Measurements from ENCODE around the gene TMEM60. TPM values are rescaled to one million over a fixed set of nuclear protein-coding genes. Genes with fewer than 3 reads are reported as not detected.

TMEM60 gene
- total and polyA plus RNA-seq, 10 of the 15 experiments (the other 5 are each of a cell fraction or from before 2014, with no cell fraction given) = 13.2 to 94.2 (median 30.2) TPM

GRCh38 chr7:77766801-77767605 is 31.2 kb downstream of the TMEM60 start:
- no peak for TF ChIP-seq ATF2 (IDR thresholded peaks at IDR 0.05; ENCODE audit: low read length)
- no peak for TF ChIP-seq IRF4 (IDR thresholded peaks at IDR 0.05; ENCODE audit: low read depth, low read length)
- no peak for TF ChIP-seq SREBF1 (IDR thresholded peaks at IDR 0.05; ENCODE audit: low read length)
- no peak for TF ChIP-seq CTCF (IDR thresholded peaks at IDR 0.05 in 2 of 3, conservative IDR thresholded peaks at IDR 0.05 in 1 of 3; ENCODE audit: control insufficient read depth in 2 of 3, extremely low read depth in 1 of 3, insufficient read depth in 1 of 3, low read depth in 3 of 3, low read length in 3 of 3)
- TF ChIP-seq ZBED1 (IDR thresholded peaks at IDR 0.05; ENCODE audit: borderline replicate concordance) = no peak
- TF ChIP-seq CBFB (IDR thresholded peaks at IDR 0.05; ENCODE audit: low read depth) = no peak
- WGBS (ENCODE audit: insufficient coverage, insufficient replicate concordance, low lambda C conversion rate, missing lambda C conversion rate) = 89% methylated on average over 5 of the region's 6 CpGs
- ChIA-PET CTCF (interaction anchor here (0.8 to 2.3 kb wide), 2 partner anchors 115 to 169 kb away, joined by 6 to 14 read pairs; no protein-coding TSS in a partner anchor), SMC1A (ENCODE audit: uncharacterized antibody, unreplicated experiment) (interaction anchor here (0.6 to 2.0 kb wide), 4 partner anchors 10 to 266 kb away, joined by 3 to 6 read pairs (median 4); no protein-coding TSS in a partner anchor), RAD21 (ENCODE audit: unreplicated experiment) (interaction anchor here (1.1 to 1.4 kb wide), 2 partner anchors 113 to 115 kb away, joined by 3 to 5 read pairs; no protein-coding TSS in a partner anchor), POLR2A (interaction anchor here (0.6 to 0.7 kb wide), 2 partner anchors 131 to 180 kb away, joined by 3 to 7 read pairs; no protein-coding TSS in a partner anchor)
- in situ Hi-C loops (cut with MboI) (no loop called here), intact Hi-C loops (cut with micrococcal nuclease; ENCODE audit: unreplicated experiment) (no loop called here)
- H3K4me2 ChIP-seq (ENCODE audit: control insufficient read depth, insufficient read depth) = no peak overlapping the region
- DNase-seq (ENCODE audit: low read depth, low spot score) = no peak
- H3K27ac ChIP-seq (ENCODE audit: control insufficient read depth, insufficient read depth) = no peak overlapping the region
- no peak overlapping the region for H2AFZ ChIP-seq (ENCODE audit: control insufficient read depth, low read depth, low read length)
- H3K4me3 ChIP-seq = no peak overlapping the region
- H3K79me2 ChIP-seq (ENCODE audit: control insufficient read depth, insufficient read depth, low read length) = peaks cover 16% of the 10 kb centered on the region
- no peaks in the 10 kb centered on the region for H4K20me1 ChIP-seq (ENCODE audit: control insufficient read depth, insufficient read depth)
- FAIRE-seq = no peak
- no peaks in the 10 kb centered on the region for H3K27me3 ChIP-seq (replicated peaks in 1 of 2; ENCODE audit: control insufficient read depth in 2 of 2, insufficient read depth in 2 of 2, low read length in 1 of 2)
- ATAC-seq = no peak
- no peaks in the 10 kb centered on the region for H3K4me1 ChIP-seq (ENCODE audit: control insufficient read depth, insufficient read depth, low read length)
- no peak overlapping the region for H3K9ac ChIP-seq (ENCODE audit: control insufficient read depth, insufficient read depth, low read length)
- no peaks in the 10 kb centered on the region for H3K9me3 ChIP-seq (replicated peaks; ENCODE audit: control insufficient read depth, insufficient read depth, low read length)
- H3K36me3 ChIP-seq (ENCODE audit: control insufficient read depth in 2 of 2, insufficient read depth in 2 of 2, low read length in 1 of 2) = peaks cover 0 to 2% of the 10 kb centered on the region in 2 experiments; a peak in 2 of 4 replicates
- no TSS peak for BruUV-seq (replicated peaks)
